H7 (cell line): ENCODE measurements around the gene ZNF320. TPM values are rescaled to one million over a fixed set of nuclear protein-coding genes. Genes with fewer than 3 reads are reported as not detected.
"Not testable (repeated sequence)": the region's sequence is repeated elsewhere in the genome, so short reads cannot be mapped to it uniquely, and the experiment has no call there.

Experiments used
- DNase-seq: peaks from one replicate; pipeline ENCODE4 v3.0.0; 2012
- H3K27me3 ChIP-seq: 2 replicates; pipeline ENCODE4 v1.6.0; 2011; ENCODE audit warnings: mild to moderate bottlenecking, low read length; ENCODE audit not compliant: control insufficient read depth, insufficient read depth
- H3K36me3 ChIP-seq: replicated peaks from 2 replicates; pipeline ENCODE4 v1.5.1; 2011; ENCODE audit warnings: low read length; ENCODE audit not compliant: control insufficient read depth, insufficient read depth
- H3K4me3 ChIP-seq: 2 replicates; pipeline ENCODE4 v1.5.1; 2011; ENCODE audit warnings: low read depth, mild to moderate bottlenecking, control low read depth, low read length, moderate library complexity; ENCODE audit not compliant: insufficient read depth
- total RNA-seq: library from RNA; depleted of rRNA; stranded (reverse); fragments of >200 nt; shearing (Covaris generic); gene quantifications from 2 replicates; pipeline ENCODE4 v1.2.3, GENCODE V29; 2014

The ZNF320 gene
- total RNA-seq, 1 experiment from 2014 or later, result 13.1 TPM

DNA sequence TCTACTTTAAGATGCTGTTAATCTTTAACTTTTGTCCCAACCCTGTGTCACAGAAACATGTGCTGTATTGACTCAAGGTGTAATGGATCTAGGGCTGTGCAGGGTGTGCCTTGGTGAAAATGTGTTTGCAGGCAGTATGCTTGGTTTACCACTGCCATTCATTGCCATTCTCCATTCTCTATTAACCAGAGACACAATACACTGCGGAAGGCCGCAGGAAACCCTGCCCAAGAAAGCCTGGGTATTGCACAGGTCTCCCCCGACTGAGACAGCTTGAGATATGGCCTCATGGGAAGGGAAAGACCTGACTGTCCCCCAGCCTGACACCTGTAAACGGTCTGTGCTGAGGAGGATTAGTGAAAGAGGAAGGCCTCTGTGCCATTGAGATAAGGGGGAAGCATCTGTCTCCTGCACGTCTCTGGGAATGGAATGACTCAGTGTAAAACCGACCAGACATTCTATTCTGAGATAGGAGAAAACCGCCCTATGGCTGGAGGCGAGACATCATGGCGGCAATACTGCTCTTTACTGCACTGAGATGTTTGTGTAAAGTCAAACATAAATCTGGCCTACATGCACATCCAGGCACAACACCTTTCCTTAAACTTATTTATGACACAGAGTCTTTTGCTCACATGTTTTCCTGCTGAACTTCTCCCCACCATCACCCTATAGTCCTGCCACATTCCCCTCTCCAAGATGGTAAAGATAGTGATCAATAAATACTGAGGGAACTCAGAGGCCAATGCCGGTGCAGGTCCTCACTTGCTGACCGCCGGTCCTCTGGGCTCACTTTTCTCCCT is 38.9 kb upstream of the ZNF320 start:
- DNase-seq, result no peak
- Histone ChIP-seq H3K27me3 (no peaks in the 10 kb centered on the region), H3K36me3 (no peaks in the 10 kb centered on the region; the same call in 1 of the 2 replicates), H3K4me3 (no peak overlapping the region)

DNA sequence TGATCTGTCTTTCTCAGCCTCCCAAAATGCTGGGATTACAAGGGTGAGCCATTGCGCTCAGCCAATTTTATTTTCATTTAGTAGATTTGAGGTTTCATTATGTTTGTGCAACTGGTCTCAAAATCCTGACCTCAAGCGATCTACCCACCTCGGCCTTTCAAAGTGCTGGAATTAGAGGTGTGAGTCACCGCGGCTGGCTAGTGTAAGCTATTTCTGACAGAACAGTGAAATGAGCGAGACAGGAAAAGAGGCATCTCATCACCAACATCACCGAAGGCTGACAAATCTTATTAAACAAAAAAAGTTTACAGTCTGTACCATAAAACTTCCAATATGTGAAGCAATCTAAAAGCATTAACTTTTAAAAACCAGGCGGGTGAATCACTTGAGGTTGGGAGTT is 38.0 kb upstream of the ZNF320 start:
- no peaks in the 10 kb centered on the region; the same call in 1 of the 2 replicates for H3K36me3 ChIP-seq

DNA sequence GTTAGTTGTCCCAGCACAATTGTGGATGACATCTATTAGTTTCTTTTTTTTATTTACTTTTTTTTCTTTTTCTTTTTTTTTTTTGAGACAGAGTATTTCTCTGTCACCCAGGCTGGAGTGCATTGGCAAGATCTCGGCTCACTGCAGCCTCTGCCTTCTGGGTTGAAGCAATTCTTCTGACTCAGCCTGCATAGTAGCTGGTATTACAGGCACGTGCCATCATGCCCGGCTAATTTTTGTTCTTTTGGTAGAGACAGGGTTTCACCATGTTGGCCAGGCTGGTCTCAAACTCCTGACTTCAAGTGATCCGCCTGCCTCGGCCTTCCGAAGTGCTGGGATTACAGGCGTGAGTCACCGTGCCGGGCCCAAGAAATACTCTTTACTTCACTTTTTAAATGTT is 27.2 kb upstream of the ZNF320 start:
- not testable (repeated sequence) for H3K4me3 ChIP-seq, DNase-seq, H3K36me3 ChIP-seq, H3K27me3 ChIP-seq

More for the DNA sequence above, 38.0 kb upstream of the ZNF320 start:
- H3K27me3 ChIP-seq, result no peaks in the 10 kb centered on the region
- no peak for DNase-seq
- no peak overlapping the region for H3K4me3 ChIP-seq

DNA sequence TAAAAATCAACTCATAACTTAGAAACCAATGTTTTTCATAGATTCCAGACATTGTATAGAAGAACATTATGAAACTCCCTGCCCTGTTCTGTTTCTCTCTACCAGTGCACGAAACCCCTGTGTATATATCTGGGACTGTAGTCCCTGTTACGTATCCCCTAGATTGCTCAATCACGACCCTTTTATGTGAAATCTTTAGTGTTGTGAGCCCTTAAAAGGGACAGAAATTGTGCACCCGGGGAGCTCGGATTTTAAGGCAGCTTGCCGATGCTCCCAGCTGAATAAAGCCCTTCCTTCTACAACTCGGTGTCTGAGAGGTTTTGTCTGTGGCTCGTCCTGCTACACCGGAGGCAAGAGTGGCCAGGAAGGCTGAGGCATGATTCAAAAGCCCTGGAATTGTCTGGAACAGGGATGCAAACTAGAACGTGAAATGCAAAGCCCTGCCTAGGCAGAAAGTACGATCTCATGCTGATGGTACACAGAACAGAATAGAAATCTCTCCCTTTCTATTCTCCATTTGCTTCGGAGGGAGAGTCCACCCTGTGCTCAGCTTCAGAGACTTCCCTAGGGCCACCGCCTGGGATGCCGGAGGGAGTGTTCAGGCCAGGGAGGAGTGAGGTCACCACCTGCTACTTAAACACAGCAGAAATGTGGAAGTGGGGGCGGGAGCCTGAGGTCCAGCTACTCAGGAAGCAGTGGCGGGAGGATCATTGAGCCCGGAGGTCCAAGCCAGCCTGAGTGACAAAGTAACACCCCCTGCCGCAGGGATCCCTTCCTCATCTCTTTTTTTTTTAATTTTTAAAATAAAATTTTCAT is 26.6 kb upstream of the ZNF320 start:
- peak overlapping the region; percentile 20; the same call in 1 of the 2 replicates for H3K4me3 ChIP-seq
- peaks cover 5% of the 10 kb centered on the region for H3K36me3 ChIP-seq
- peak; percentile 40 for DNase-seq
- H3K27me3 ChIP-seq, result no peaks in the 10 kb centered on the region

DNA sequence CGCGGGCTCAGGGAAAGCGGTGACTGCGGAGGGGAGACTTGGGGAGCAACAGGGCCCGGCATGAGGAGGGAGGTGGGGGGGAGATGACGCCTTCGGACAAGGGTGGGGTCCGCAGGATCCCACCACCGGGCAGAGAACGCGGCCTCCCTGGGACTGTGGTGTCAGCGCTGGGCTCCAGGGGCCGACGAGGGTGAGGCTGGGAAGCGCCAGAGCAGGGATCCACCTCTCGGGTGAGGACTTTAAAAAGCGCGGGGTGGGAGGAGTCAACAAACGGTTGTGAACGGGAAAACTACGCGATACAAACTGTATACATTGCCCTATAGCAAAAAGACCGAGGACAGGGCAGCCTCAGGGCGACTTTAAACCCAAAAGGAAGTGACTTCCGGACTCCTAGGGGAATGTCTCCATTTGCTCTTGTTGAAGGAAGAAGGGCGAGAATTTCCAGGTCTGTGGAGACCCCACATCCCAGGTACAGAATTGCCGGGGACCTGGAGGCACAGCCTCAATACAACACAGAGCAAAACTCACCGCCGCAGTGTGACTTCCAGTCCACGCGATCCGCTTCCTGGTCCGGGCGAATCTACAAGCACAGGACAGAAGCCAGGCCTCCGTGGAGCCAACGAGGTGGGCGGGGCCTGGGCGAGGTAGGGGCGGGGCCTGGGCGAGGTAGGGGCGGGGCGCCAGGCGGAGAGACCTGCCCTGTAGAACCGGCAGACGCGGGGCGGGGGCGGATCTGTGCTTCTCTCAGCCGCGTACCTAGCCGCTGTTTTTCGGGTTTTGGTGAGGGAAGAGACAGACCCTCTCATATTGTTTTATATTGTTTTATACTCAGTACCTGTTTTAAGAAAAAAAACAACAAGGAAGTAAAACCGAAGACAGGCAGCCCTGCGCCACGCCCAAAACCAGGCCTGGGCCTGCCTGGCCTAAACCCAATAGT is 25.7 kb upstream of the ZNF320 start, which contains the start of gene ZNF888:
Gene ZNF888 (minus strand): TSS at position 588 of the 937 bp plus-strand sequence. CDS start 5,555 bp downstream, outside the sequence.
- no peaks in the 10 kb centered on the region; the same call in none of the 2 replicates for H3K36me3 ChIP-seq
- peak within 1 kb of the TSS; percentile 75 for H3K4me3 ChIP-seq
- peak; percentile 95 for DNase-seq
- H3K27me3 ChIP-seq, result no peaks in the 10 kb centered on the region

DNA sequence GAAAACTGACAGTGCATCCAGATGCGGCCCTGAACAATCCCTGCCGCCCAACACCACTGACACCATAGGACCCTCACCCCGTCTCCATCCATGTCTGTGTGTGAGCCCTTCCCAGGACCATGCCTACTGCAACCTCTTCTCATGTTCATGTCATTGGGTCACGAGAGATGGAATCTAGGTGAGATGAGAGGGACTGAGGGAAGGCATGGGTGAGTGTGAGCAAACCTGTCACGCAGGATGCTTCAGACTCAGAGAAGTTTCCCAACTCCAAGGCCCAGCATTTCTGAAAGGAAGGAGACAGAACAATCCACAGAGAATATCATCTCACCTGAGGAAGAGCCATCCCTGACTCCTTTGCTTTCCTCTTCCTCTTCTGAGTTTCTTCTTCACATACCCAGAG is 20.1 kb upstream of the ZNF320 start:
- H3K27me3 ChIP-seq, result no peaks in the 10 kb centered on the region
- DNase-seq, result no peak
- no peak overlapping the region for H3K4me3 ChIP-seq
- H3K36me3 ChIP-seq, result peaks cover 4% of the 10 kb centered on the region

DNA sequence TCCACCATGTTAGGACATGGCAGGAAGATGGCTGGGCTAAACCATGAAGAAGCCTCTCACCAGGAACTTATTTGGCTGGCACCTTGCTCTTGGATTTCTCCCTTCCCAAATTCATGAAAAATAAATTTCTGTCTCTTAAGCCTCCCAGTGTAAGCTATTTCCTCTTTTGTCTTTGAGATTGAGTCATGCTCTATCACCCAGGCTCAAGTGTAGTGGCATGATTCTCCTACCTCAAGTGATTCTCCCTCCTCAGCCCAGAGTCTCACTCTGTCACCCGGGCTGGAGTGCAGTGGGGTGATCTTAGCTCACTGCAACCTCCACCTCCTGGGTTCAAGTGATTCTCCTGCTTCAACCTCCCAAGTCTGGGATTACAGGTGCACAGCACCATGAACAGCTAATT is 13.2 kb upstream of the ZNF320 start:
- Histone ChIP-seq H3K27me3 (no peaks in the 10 kb centered on the region), H3K36me3 (peaks cover 1% of the 10 kb centered on the region), H3K4me3 (no peak overlapping the region)
- DNase-seq, result no peak

DNA sequence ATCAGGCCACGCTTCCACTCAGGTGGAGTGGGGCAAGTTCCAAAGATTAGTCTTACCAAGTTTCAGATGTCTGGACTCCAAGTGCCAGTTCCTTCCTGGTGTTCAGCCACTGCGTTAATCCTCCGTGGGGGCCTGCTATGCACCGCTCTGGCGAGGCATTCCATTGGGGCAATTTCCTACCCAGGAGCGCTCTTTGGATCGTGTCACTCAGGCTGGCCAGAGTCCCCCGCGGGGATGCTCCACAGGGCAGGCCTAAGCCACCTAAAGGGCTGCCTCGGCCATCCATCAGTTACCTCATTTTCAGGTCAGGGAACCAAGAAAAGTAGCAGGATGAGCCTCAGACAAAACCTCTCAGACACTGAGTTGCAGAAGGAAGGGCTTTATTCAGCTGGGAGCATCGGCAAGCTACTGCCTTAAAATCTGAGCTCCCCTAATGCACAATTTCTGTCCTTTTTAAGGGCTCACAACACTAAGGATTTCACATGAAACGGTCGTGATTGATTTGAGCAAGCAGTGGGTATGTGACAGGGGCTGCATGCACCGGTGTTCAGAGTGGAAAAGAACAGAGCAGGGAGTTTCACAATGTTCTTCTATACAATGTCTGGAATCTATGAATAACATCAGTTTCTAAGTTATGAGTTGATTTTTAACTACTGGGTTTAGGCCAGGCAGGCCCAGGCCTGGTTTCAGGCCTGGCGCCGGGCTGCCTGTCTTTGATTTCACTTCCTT is 6.8 kb upstream of the ZNF320 start:
- not testable (repeated sequence) for H3K27me3 ChIP-seq, H3K4me3 ChIP-seq, H3K36me3 ChIP-seq, DNase-seq

DNA sequence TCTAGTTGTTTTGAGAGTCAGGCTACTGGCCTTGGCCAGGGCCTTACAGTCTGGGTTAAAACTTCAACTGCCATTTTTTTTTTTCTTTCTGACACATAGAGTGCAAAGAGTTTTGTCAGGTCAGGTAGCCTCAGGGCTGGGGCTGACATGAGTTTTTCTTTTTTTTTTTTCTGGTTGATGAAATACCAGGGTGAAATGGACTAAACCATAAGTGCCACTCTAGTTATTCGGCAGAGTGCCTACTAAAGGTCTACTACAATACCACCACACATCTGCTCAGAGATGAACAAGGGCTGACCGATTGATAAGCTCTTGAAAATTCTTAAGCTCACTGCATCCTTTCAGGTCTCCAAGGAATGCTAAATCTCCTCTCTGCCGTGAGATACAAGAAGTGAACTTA is 4.4 kb upstream of the ZNF320 start:
- Histone ChIP-seq H3K4me3 (no peak overlapping the region), H3K27me3 (no peaks in the 10 kb centered on the region), H3K36me3 (no peaks in the 10 kb centered on the region; the same call in 1 of the 2 replicates)
- no peak for DNase-seq

DNA sequence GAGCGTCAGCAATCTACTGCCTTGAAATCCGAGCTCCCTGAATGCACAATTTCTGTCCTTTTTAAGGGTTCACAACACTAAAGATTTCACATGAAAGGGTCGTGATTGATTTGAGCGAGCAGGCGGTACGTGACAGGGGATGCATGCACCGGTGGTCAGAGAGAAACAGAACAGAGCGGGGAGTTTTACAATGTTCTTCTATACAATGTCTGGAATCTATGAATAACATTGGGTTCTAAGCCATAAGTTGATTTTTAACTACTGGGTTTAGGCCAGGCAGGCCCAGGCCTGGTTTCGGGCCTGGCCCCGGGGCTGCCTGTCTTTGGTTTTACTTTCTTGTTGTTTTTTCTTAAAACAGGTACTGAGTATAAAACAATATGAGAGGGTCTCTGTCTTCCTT is 1.2 kb upstream of the ZNF320 start:
- DNase-seq, H3K4me3 ChIP-seq: not testable (repeated sequence)

DNA sequence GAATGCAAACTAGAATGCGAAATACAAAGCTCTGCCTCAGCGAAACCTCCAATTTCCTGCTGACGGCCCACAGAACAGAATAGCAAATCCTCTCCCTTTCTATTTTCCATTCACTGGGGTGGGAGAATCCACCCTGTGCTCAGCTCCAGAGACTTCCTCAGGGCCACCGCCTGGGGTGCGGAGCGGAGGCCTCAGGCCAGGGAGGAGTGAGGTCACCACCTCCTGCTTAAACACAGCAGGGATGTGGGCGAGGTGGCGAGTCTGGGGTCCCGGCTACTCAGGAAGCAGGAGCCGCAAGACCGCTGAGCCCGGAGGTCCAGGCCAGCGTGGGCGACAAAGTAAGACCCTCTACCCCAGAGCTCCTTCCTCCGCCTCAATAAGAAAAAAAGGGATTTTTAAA is 666 bp upstream of the ZNF320 start:
- H3K27me3 ChIP-seq, result no peaks in the 10 kb centered on the region
- H3K4me3 ChIP-seq, result peak overlapping the region; percentile 96
- peaks cover 5% of the 10 kb centered on the region for H3K36me3 ChIP-seq
- peak; percentile 60 for DNase-seq

More for the DNA sequence above, 1.2 kb upstream of the ZNF320 start:
- H3K36me3 ChIP-seq, H3K27me3 ChIP-seq: not testable (repeated sequence)

DNA sequence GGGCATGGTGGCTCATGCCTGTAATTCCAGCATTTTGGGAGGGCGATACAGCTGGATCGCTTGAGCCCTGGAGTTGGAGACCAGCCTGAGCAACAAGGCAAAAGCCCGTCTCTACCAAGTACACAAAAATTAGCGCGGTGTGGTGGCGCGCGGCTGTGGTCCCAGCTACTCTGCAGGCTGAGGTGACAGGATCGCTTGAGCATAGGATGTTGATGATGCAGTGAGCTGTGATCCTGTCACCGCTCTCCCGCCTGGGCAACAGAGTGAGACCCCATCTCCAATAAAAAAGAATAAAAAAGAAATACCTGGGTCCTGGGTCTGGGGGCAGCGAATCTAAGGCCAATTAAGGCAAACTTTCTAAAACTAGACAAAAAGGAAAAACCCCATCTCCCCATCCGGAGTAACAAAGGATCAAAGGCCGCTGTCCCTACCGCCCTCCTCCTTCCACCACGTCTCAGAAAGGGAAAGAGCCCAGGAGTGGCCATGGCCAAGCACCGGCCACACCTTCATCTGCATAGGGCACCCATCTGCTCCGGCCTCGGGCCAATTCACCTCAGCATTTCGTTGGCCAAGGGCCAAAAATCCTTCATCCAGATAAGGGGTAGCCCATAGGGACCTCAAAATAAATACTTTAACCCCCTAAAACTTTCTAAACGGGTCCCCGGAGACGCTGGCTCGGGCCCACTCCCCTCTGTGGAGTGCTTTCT is 851 bp downstream of the ZNF320 start:
- Histone ChIP-seq H3K4me3 (peak overlapping the region; percentile 96), H3K36me3 (peaks cover 5% of the 10 kb centered on the region), H3K27me3 (no peaks in the 10 kb centered on the region)
- peak; percentile 49 for DNase-seq

DNA sequence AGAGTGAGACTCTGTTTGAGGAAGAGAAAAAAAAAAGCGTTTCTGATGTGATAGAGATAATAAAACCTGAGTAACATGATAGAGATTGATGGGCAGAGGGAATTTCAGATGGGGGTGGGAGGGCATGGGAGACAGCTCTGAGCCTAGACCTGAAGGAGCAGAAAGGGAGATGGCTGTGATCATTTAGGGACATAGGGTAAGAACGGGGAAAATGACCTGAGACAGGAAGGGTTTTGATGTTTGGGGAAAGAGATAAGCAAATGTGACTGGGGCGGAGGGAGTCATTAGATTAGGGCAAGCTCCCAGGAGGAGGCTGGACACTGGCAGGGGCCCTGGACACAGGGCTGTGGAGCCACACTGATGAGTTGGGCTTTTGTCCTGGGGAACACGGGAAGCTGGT is 6.1 kb downstream of the ZNF320 start:
- no peaks in the 10 kb centered on the region for H3K27me3 ChIP-seq
- DNase-seq, result no peak
- peaks cover 18% of the 10 kb centered on the region for H3K36me3 ChIP-seq
- no peak overlapping the region for H3K4me3 ChIP-seq
